HepG2 (cell line): ENCODE results near the gene WDR70. TPM values are rescaled to one million over a fixed set of nuclear protein-coding genes. Genes with fewer than 3 reads are reported as not detected.

Experiments used
- ATAC-seq: fragments of 200-7000 bp; cut with Tn5 transposase; 3 replicates; pipeline ENCODE4 v1.9.1; 2020; ENCODE audit warnings: mild to moderate bottlenecking, moderate library complexity
- BruUV-seq: library from RNA; stranded (reverse); fragments of 400-500 nt; replicated peaks from 2 replicates; lab custom pipeline; 2021; lab: Mats Ljungman, UMichigan
- CTCF ChIA-PET: fragments of 300-600 bp; formaldehyde crosslinking; extraction: SDS; loops from one replicate; lab custom pipeline; 2021; ENCODE audit warnings: low total read pairs, inconsistent platforms, low intra/inter-chr PET ratio; lab: Yijun Ruan, JAX
- POLR2A ChIA-PET: fragments of 350-600 bp; sonication (Branson Sonifier 250); formaldehyde crosslinking; loops from one replicate; lab custom pipeline; 2020; ENCODE audit warnings: antibody characterized with exemption, inconsistent platforms; lab: Yijun Ruan, JAX
- DNase-seq: peaks from one replicate; pipeline ENCODE4 v3.0.0-alpha.2; 2015; ENCODE audit warnings: low spot score
- FAIRE-seq: peaks from 3 replicates; lab custom pipeline; 2011; peaks lifted over from hg19 to GRCh38; lab: Jason Lieb, UNC
- H2AFZ ChIP-seq: one replicate; pipeline ENCODE4 v1.6.1; 2011; ENCODE audit warnings: low read length, inconsistent platforms
- H3K27ac ChIP-seq: fragments of 300-600 bp; 3 replicates; pipeline ENCODE4 v1.8.0; 2011; ENCODE audit warnings: mixed run types, mild to moderate bottlenecking, mixed read lengths, low read length, inconsistent platforms; ENCODE audit not compliant: insufficient read depth; ENCODE audit errors: extremely low read length
- H3K27me3 ChIP-seq, 2 experiments: fragments of 200-600 bp in 1 of 2; 2 replicates in 1 of 2; 3 replicates in 1 of 2; pipeline versions ENCODE4 v1.6.0 to v1.8.0; 2011; ENCODE audit warnings: low read length in 2 of 2, mild to moderate bottlenecking in 2 of 2, moderate library complexity in 2 of 2, inconsistent platforms in 1 of 2; ENCODE audit not compliant: insufficient read depth in 2 of 2, control insufficient read depth in 1 of 2
- H3K36me3 ChIP-seq, 2 experiments: fragments of 200-600 bp in 1 of 2; replicated peaks in 1 of 2; 2 replicates in 1 of 2; 3 replicates in 1 of 2; pipeline versions ENCODE4 v1.5.1 to v1.8.0; 2011; ENCODE audit warnings: low read length in 2 of 2, inconsistent platforms in 1 of 2; ENCODE audit not compliant: insufficient read depth in 2 of 2, control insufficient read depth in 1 of 2
- H3K4me1 ChIP-seq: 2 replicates; pipeline ENCODE4 v1.5.1; 2012; ENCODE audit warnings: low read length, inconsistent platforms; ENCODE audit not compliant: insufficient read depth
- H3K4me2 ChIP-seq: 2 replicates; pipeline ENCODE4 v1.6.0; 2011; ENCODE audit warnings: low read depth, low read length, inconsistent platforms
- H3K4me3 ChIP-seq, 3 experiments: fragments of 200-600 bp in 1 of 3; sonication (generic), shearing (Covaris generic) in 1 of 3; replicated peaks in 1 of 3; 2 replicates each; pipeline ENCODE4 v1.5.1; 2011 to 2016; ENCODE audit warnings: low read length in 3 of 3, inconsistent platforms in 2 of 3, low read depth in 2 of 3, mild to moderate bottlenecking in 2 of 3, control low read depth in 1 of 3, mixed read lengths in 1 of 3; ENCODE audit not compliant: insufficient read depth in 1 of 3
- H3K79me2 ChIP-seq: one replicate; pipeline ENCODE4 v1.6.1; 2011; ENCODE audit warnings: low read length, inconsistent platforms; ENCODE audit not compliant: insufficient read depth
- H3K9ac ChIP-seq: 2 replicates; pipeline ENCODE4 v1.6.0; 2011; ENCODE audit warnings: mild to moderate bottlenecking, low read depth, low read length, inconsistent platforms; ENCODE audit not compliant: insufficient read depth
- H3K9me3 ChIP-seq: 2 replicates; pipeline ENCODE4 v1.5.1; 2012; ENCODE audit warnings: mild to moderate bottlenecking, low read length
- H4K20me1 ChIP-seq: 2 replicates; pipeline ENCODE4 v1.6.0; 2011; ENCODE audit warnings: inconsistent platforms, mild to moderate bottlenecking, low read length, moderate library complexity; ENCODE audit not compliant: insufficient read depth
- IKZF1 ChIP-seq: fragments of 450-650 bp; IDR thresholded peaks from 2 replicates; pipeline ENCODE4 v1.7.1; 2016
- MBNL3 ChIP-seq: fragments of 250-450 bp; sonication (Bioruptor Pico); conservative IDR thresholded peaks from 2 replicates; pipeline ENCODE4 v1.8.0; 2022; ENCODE audit warnings: mild to moderate bottlenecking, inconsistent platforms
- NFE2L2 ChIP-seq: fragments of 150-350 bp; IDR thresholded peaks from 2 replicates; pipeline ENCODE4 v1.6.1; 2014; ENCODE audit warnings: low read length
- TGIF2 ChIP-seq: IDR thresholded peaks from 2 replicates; pipeline ENCODE4 v1.6.1; 2016; ENCODE audit warnings: control low read depth, missing compliant biosample characterization
- U2AF2 ChIP-seq: fragments of 200-400 bp; formaldehyde crosslinking; IDR thresholded peaks from 2 replicates; pipeline ENCODE4 v1.6.1; 2017; ENCODE audit warnings: low read depth, mild to moderate bottlenecking, low read length
- ZNF281 ChIP-seq: sonication (generic); formaldehyde crosslinking; IDR thresholded peaks from 2 replicates; pipeline ENCODE4 v1.4.0; 2020; ENCODE audit warnings: missing genetic modification reagents, borderline replicate concordance
- ZNF326 ChIP-seq: sonication (generic); formaldehyde crosslinking; IDR thresholded peaks from 2 replicates; pipeline ENCODE4 v1.4.0; 2020; ENCODE audit warnings: missing genetic modification reagents, borderline replicate concordance
- ZNF501 ChIP-seq: sonication (generic); formaldehyde crosslinking; IDR thresholded peaks from 2 replicates; pipeline ENCODE4 v1.5.1; 2020; ENCODE audit warnings: mild to moderate bottlenecking, moderate library complexity, missing genetic modification reagents
- ZNF510 ChIP-seq: sonication (generic); formaldehyde crosslinking; IDR thresholded peaks from 2 replicates; pipeline ENCODE4 v1.4.0; 2020; ENCODE audit warnings: low read depth, mild to moderate bottlenecking, missing genetic modification reagents
- WGBS: methylation state at CpG from one replicate; pipeline ENCODE4 v1.1.6; 2017; ENCODE audit warnings: low lambda C conversion rate; 5-methylcytosine and 5-hydroxymethylcytosine counted together
- in situ Hi-C: cut with HindIII; loops from 2 replicates; pipeline ENCODE4 v1.10.0; 2017; ENCODE audit warnings: low pct_unique_long_range_greater_than_20kb; ENCODE audit not compliant: extremely low pct_ligation_motif_present
- intact Hi-C: fragments of 100-400 bp; cut with micrococcal nuclease; formaldehyde crosslinking; loops from one replicate; pipeline ENCODE4 v1.10.0; 2022; ENCODE audit not compliant: unreplicated experiment
- polyA plus RNA-seq, 8 experiments: library from polyadenylated mRNA; depleted of rRNA in 3 of 8; stranded (reverse) in 7 of 8; unstranded in 1 of 8; fragments of >200 nt; fragmentation: Illumina TruSeq in 4 of 8; extraction: Trizol in 4 of 8; gene quantifications; 2 replicates each; pipeline versions ENCODE4 v1.2.1 to v1.2.3, GENCODE V29; 2011 to 2016; ENCODE audit warnings: low read depth in 4 of 8, missing spikeins in 1 of 8, mixed read lengths in 1 of 8; ENCODE audit not compliant: insufficient read depth in 1 of 8
- total RNA-seq, 5 experiments: library from RNA; depleted of rRNA; stranded (reverse); fragments of >200 nt; fragmentation: Illumina TruSeq; extraction: Trizol; gene quantifications; 2 replicates each; pipeline ENCODE4 v1.2.3, GENCODE V29; 2016; ENCODE audit warnings: low read depth in 1 of 5
- TF ChIP-seq, protein P1 (sequence below): sonication (generic); formaldehyde crosslinking; IDR thresholded peaks from 2 replicates; pipeline ENCODE4 v1.9.0; 2021; ENCODE audit warnings: missing genetic modification reagents, mild to moderate bottlenecking, borderline replicate concordance
- TF ChIP-seq, protein P2 (sequence below): sonication (generic); formaldehyde crosslinking; IDR thresholded peaks from 2 replicates; pipeline ENCODE4 v1.9.0; 2021; ENCODE audit warnings: missing genetic modification reagents, borderline replicate concordance

The WDR70 gene
- total and polyA plus RNA-seq, 2 of the 13 experiments (the other 11 are each of a cell fraction or from before 2014, with no cell fraction given): 14.6 to 30.6 TPM

DNA sequence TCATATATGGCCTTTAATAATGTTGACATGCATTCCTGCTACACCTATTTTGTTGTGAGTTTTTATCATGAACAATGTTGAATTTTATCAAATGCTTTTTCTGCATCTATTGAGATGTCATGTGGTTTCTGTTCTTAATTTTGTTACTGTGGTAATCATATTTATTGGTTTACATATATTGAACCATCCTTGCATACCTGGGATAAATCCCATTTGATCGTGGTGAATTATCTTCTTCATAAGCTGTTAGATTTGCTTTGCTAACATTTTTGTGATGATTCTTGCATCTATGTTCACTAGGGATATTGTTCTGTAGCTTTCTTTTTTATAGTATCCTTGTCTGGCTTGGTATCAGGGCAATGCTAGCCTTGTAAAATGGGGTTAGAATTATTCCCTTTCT, 222.0 kb downstream of the WDR70 start:
- Histone ChIP-seq H3K27ac (no peak overlapping the region), H3K36me3 (no peaks in the 10 kb centered on the region)
- in situ Hi-C loops: no loop called here
- no peak for TF ChIP-seq IKZF1
- TF ChIP-seq, protein P1, sequence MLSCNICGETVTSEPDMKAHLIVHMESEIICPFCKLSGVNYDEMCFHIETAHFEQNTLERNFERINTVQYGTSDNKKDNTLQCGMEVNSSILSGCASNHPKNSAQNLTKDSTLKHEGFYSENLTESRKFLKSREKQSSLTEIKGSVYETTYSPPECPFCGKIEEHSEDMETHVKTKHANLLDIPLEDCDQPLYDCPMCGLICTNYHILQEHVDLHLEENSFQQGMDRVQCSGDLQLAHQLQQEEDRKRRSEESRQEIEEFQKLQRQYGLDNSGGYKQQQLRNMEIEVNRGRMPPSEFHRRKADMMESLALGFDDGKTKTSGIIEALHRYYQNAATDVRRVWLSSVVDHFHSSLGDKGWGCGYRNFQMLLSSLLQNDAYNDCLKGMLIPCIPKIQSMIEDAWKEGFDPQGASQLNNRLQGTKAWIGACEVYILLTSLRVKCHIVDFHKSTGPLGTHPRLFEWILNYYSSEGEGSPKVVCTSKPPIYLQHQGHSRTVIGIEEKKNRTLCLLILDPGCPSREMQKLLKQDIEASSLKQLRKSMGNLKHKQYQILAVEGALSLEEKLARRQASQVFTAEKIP (CRISPR knock-in tag): no peak
- no peak for TF ChIP-seq ZNF281 (CRISPR knock-in tag)
- no peak for TF ChIP-seq NFE2L2
- TF ChIP-seq MBNL3: no peak
- no peak for TF ChIP-seq U2AF2
- TF ChIP-seq ZNF510 (CRISPR knock-in tag): no peak
- no peak for TF ChIP-seq ZNF501 (CRISPR knock-in tag)
- TF ChIP-seq ZNF326 (CRISPR knock-in tag): no peak
- TF ChIP-seq, protein P2, sequence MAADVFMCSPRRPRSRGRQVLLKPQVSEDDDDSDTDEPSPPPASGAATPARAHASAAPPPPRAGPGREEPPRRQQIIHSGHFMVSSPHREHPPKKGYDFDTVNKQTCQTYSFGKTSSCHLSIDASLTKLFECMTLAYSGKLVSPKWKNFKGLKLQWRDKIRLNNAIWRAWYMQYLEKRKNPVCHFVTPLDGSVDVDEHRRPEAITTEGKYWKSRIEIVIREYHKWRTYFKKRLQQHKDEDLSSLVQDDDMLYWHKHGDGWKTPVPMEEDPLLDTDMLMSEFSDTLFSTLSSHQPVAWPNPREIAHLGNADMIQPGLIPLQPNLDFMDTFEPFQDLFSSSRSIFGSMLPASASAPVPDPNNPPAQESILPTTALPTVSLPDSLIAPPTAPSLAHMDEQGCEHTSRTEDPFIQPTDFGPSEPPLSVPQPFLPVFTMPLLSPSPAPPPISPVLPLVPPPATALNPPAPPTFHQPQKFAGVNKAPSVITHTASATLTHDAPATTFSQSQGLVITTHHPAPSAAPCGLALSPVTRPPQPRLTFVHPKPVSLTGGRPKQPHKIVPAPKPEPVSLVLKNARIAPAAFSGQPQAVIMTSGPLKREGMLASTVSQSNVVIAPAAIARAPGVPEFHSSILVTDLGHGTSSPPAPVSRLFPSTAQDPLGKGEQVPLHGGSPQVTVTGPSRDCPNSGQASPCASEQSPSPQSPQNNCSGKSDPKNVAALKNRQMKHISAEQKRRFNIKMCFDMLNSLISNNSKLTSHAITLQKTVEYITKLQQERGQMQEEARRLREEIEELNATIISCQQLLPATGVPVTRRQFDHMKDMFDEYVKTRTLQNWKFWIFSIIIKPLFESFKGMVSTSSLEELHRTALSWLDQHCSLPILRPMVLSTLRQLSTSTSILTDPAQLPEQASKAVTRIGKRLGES (CRISPR knock-in tag): no peak
- no peak for TF ChIP-seq TGIF2 (CRISPR knock-in tag)
- TF ChIP-seq, all 625 proteins: peak for 0
- DNase-seq: no peak
- H4K20me1 ChIP-seq: no peaks in the 10 kb centered on the region
- FAIRE-seq: no peak
- no peaks in the 10 kb centered on the region; a peak in 1 of 5 replicates for H3K27me3 ChIP-seq
- POLR2A ChIA-PET: no interaction called here
- no peak overlapping the region for H2AFZ ChIP-seq
- H3K4me2 ChIP-seq: no peak overlapping the region
- ATAC-seq: no peak
- no peaks in the 10 kb centered on the region for H3K4me1 ChIP-seq
- no peaks in the 10 kb centered on the region for H3K79me2 ChIP-seq
- no peak overlapping the region for H3K9ac ChIP-seq
- H3K9me3 ChIP-seq: no peaks in the 10 kb centered on the region; the same call in 1 of the 2 replicates
- BruUV-seq: no TSS peak
- no peak overlapping the region for H3K4me3 ChIP-seq
- intact Hi-C loops: no loop called here
- CTCF ChIA-PET: no interaction called here
- 100% methylated on average over 1 of the region's 1 CpG for WGBS
